ENCODE measurements around the gene AUTS2.
"Not testable (repeated sequence)": the region's sequence is repeated elsewhere in the genome, so short reads cannot be mapped to it uniquely, and the experiment has no call there.

The AUTS2 gene

GRCh38 chr7:70720191-70720873, 1122.1 kb downstream of the AUTS2 start:
- no peak for DNase-seq

GRCh38 chr7:70721500-70721899, 1123.2 kb downstream of the AUTS2 start:
- DNase-seq = no peak

GRCh38 chr7:70723339-70723738, 1125.1 kb downstream of the AUTS2 start:
- no peak for DNase-seq

- no peak for DNase-seq
These were observed 1127.2 kb downstream of the AUTS2 start for GRCh38 chr7:70725448-70725847.

- no peak for DNase-seq
These were observed 1128.0 kb downstream of the AUTS2 start for GRCh38 chr7:70726294-70726693.

- no peak for DNase-seq
These were observed 1128.7 kb downstream of the AUTS2 start for GRCh38 chr7:70726951-70727378.

GRCh38 chr7:70727861-70728260, 1129.6 kb downstream of the AUTS2 start:
- no peak for DNase-seq

- DNase-seq = no peak
These were observed 1130.7 kb downstream of the AUTS2 start for GRCh38 chr7:70728872-70729552.

- DNase-seq = not testable (repeated sequence)
These were observed 1131.4 kb downstream of the AUTS2 start for GRCh38 chr7:70729553-70730157.

GRCh38 chr7:70730451-70731110, 1132.3 kb downstream of the AUTS2 start:
- no peak for DNase-seq

- no peak for DNase-seq
These were observed 1134.8 kb downstream of the AUTS2 start for GRCh38 chr7:70733090-70733489.

- DNase-seq = no peak
These were observed 1136.1 kb downstream of the AUTS2 start for GRCh38 chr7:70734411-70734810.

GRCh38 chr7:70735313-70735712, 1137.0 kb downstream of the AUTS2 start:
- no peak for DNase-seq

- no peak for DNase-seq
These were observed 1138.6 kb downstream of the AUTS2 start for GRCh38 chr7:70736715-70737460.

- peak; percentile 27 for DNase-seq
These were observed 1140.0 kb downstream of the AUTS2 start for GRCh38 chr7:70738151-70738885.

- DNase-seq = no peak
These were observed 1141.5 kb downstream of the AUTS2 start for GRCh38 chr7:70739646-70740210.

GRCh38 chr7:70741666-70742065, 1143.4 kb downstream of the AUTS2 start:
- no peak for DNase-seq

GRCh38 chr7:70743531-70744325, 1145.5 kb downstream of the AUTS2 start:
- no peak for DNase-seq

GRCh38 chr7:70744492-70744891, 1146.2 kb downstream of the AUTS2 start:
- DNase-seq = no peak

- DNase-seq = no peak
These were observed 1151.6 kb downstream of the AUTS2 start for GRCh38 chr7:70749831-70750230.

- no peak for DNase-seq
These were observed 1153.6 kb downstream of the AUTS2 start for GRCh38 chr7:70751895-70752294.
